HG03135 (cell line): ENCODE data around the gene ANO10.
"Not testable (repeated sequence)": the region's sequence is repeated elsewhere in the genome, so short reads cannot be mapped to it uniquely, and the experiment has no call there.

Experiments
- ATAC-seq: cut with Tn5 transposase; IDR thresholded peaks from one replicate; pipeline ENCODE4 v1.9.1; 2021; ENCODE audit warnings: mild to moderate bottlenecking, moderate library complexity; ENCODE audit not compliant: unreplicated experiment

Gene ANO10

GRCh38 chr3:43629257-43629656 is 7.4 kb upstream of the ANO10 start:
- ATAC-seq: peak; percentile 65

- no peak for ATAC-seq
Measured at GRCh38 chr3:43627360-43627759, 5.5 kb upstream of the ANO10 start.

- ATAC-seq: no peak
Measured at GRCh38 chr3:43624619-43625305, 3.0 kb upstream of the ANO10 start.

- peak; percentile 1 for ATAC-seq
Measured at GRCh38 chr3:43620831-43621655, 768 bp downstream of the ANO10 start.

- no peak for ATAC-seq
Measured at GRCh38 chr3:43619588-43619987, 2.2 kb downstream of the ANO10 start.

GRCh38 chr3:43618142-43618541 is 3.7 kb downstream of the ANO10 start:
- no peak for ATAC-seq

- no peak for ATAC-seq
Measured at GRCh38 chr3:43616034-43616433, 5.8 kb downstream of the ANO10 start.

- no peak for ATAC-seq
Measured at GRCh38 chr3:43615133-43615532, 6.7 kb downstream of the ANO10 start.

GRCh38 chr3:43613976-43614375 is 7.8 kb downstream of the ANO10 start:
- ATAC-seq: no peak

GRCh38 chr3:43612419-43612818 is 9.4 kb downstream of the ANO10 start:
- no peak for ATAC-seq

- ATAC-seq: no peak
Measured at GRCh38 chr3:43609406-43609805, 12.4 kb downstream of the ANO10 start.

- no peak for ATAC-seq
Measured at GRCh38 chr3:43608751-43609150, 13.1 kb downstream of the ANO10 start.

GRCh38 chr3:43606284-43606683 is 15.5 kb downstream of the ANO10 start:
- no peak for ATAC-seq

- not testable (repeated sequence) for ATAC-seq
Measured at GRCh38 chr3:43599959-43600358, 21.9 kb downstream of the ANO10 start.

GRCh38 chr3:43597961-43598360 is 23.9 kb downstream of the ANO10 start:
- ATAC-seq: no peak

- not testable (repeated sequence) for ATAC-seq
Measured at GRCh38 chr3:43596178-43596577, 25.6 kb downstream of the ANO10 start.

- not testable (repeated sequence) for ATAC-seq
Measured at GRCh38 chr3:43595280-43595679, 26.5 kb downstream of the ANO10 start.

GRCh38 chr3:43593588-43593987 is 28.2 kb downstream of the ANO10 start:
- not testable (repeated sequence) for ATAC-seq

- ATAC-seq: not testable (repeated sequence)
Measured at GRCh38 chr3:43591866-43592265, 29.9 kb downstream of the ANO10 start.

GRCh38 chr3:43587303-43587702 is 34.5 kb downstream of the ANO10 start:
- ATAC-seq: no peak

GRCh38 chr3:43584043-43584826 is 37.6 kb downstream of the ANO10 start:
- no peak for ATAC-seq
